ENCODE data around the gene PTPRD.

The PTPRD gene

GRCh38 chr9:8723195-8723594, 1889.6 kb downstream of the PTPRD start:
- POLR2A ChIA-PET: no interaction called here
- TF ChIP-seq, protein P1, sequence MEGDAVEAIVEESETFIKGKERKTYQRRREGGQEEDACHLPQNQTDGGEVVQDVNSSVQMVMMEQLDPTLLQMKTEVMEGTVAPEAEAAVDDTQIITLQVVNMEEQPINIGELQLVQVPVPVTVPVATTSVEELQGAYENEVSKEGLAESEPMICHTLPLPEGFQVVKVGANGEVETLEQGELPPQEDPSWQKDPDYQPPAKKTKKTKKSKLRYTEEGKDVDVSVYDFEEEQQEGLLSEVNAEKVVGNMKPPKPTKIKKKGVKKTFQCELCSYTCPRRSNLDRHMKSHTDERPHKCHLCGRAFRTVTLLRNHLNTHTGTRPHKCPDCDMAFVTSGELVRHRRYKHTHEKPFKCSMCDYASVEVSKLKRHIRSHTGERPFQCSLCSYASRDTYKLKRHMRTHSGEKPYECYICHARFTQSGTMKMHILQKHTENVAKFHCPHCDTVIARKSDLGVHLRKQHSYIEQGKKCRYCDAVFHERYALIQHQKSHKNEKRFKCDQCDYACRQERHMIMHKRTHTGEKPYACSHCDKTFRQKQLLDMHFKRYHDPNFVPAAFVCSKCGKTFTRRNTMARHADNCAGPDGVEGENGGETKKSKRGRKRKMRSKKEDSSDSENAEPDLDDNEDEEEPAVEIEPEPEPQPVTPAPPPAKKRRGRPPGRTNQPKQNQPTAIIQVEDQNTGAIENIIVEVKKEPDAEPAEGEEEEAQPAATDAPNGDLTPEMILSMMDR (IDR thresholded peaks at IDR 0.05; ENCODE audit: control extremely low read depth, extremely low read depth, low read depth, missing control alignments): no peak
- CTCF ChIA-PET: interaction anchor here (2.0 kb wide), 1 partner anchor 10 kb away, joined by 4 read pairs; no protein-coding TSS in a partner anchor
- no peak for DNase-seq (ENCODE audit: extremely low spot score)

GRCh38 chr9:8719833-8720486, 1892.8 kb downstream of the PTPRD start:
- CTCF ChIA-PET: interaction anchor here (1.3 kb wide), 1 partner anchor 32 kb away, joined by 4 read pairs; no protein-coding TSS in a partner anchor
- TF ChIP-seq, protein P1 (IDR thresholded peaks at IDR 0.05; ENCODE audit: control extremely low read depth, extremely low read depth, low read depth, missing control alignments): no peak
- no peak for DNase-seq (ENCODE audit: extremely low spot score)
- POLR2A ChIA-PET: no interaction called here

GRCh38 chr9:8718121-8718725, 1894.6 kb downstream of the PTPRD start:
- TF ChIP-seq, protein P1 (IDR thresholded peaks at IDR 0.05; ENCODE audit: control extremely low read depth, extremely low read depth, low read depth, missing control alignments): no peak
- CTCF ChIA-PET: interaction anchor here (1.4 kb wide), 1 partner anchor 16 kb away, joined by 3 read pairs; no protein-coding TSS in a partner anchor
- DNase-seq (ENCODE audit: extremely low spot score): no peak
- POLR2A ChIA-PET: no interaction called here

- ChIA-PET CTCF (interaction anchor here (1.4 to 1.6 kb wide), 2 partner anchors 14 to 15 kb away, joined by 3 read pairs; no protein-coding TSS in a partner anchor), POLR2A (no interaction called here)
- DNase-seq (ENCODE audit: extremely low spot score): no peak
- TF ChIP-seq, protein P1 (IDR thresholded peaks at IDR 0.05; ENCODE audit: control extremely low read depth, extremely low read depth, low read depth, missing control alignments): no peak
Observed at GRCh38 chr9:8717146-8717545, 1895.7 kb downstream of the PTPRD start.

DNA sequence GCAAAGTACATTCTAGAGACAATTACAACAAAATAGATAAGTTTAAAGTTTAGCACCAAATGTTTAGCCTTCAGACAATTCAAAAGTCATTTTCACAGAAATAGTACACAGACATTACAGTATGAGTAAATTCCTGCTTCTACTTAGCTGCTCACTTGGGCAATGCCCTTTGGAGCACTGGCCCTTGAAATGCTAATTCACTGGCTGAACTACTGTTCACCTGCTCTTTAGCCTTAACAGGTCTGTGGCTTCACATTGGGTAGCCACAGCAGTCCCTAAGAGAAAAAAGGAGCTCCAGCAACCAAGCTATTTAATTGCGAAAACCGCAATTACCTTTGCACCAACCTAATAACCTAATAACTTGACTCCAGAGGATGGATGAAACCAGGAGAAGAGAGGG, 1897.0 kb downstream of the PTPRD start:
- TF ChIP-seq, protein P1 (IDR thresholded peaks at IDR 0.05; ENCODE audit: control extremely low read depth, extremely low read depth, low read depth, missing control alignments): no peak
- ChIA-PET POLR2A (no interaction called here), CTCF (interaction anchor here (1.6 kb wide), 1 partner anchor 15 kb away, joined by 3 read pairs; no protein-coding TSS in a partner anchor)
- DNase-seq (ENCODE audit: extremely low spot score): no peak

- ChIA-PET POLR2A (no interaction called here), CTCF (interaction anchor here (1.2 kb wide), 1 partner anchor 49 kb away, joined by 3 read pairs; no protein-coding TSS in a partner anchor)
- TF ChIP-seq, protein P1 (IDR thresholded peaks at IDR 0.05; ENCODE audit: control extremely low read depth, extremely low read depth, low read depth, missing control alignments): no peak
- DNase-seq (ENCODE audit: extremely low spot score): no peak
Observed at GRCh38 chr9:8713811-8714165, 1899.0 kb downstream of the PTPRD start.
